ENCODE results near the gene FTH1.

FTH1 gene

GRCh38 chr11:61922539-61922938 is 44.9 kb downstream of the FTH1 start:
- ChIA-PET CTCF (interaction anchor here (1.4 to 2.7 kb wide), 2 partner anchors 24 to 25 kb away, joined by 5 to 9 read pairs; no protein-coding TSS in a partner anchor), POLR2A (interaction anchor here (1.3 kb wide), 1 partner anchor 18 kb away, joined by 3 read pairs; no protein-coding TSS in a partner anchor)

GRCh38 chr11:61921446-61921845 is 46.0 kb downstream of the FTH1 start:
- no peak for DNase-seq (ENCODE audit: extremely low spot score)
- ChIA-PET CTCF (no interaction called here), POLR2A (no interaction called here)

More at GRCh38 chr11:61922539-61922938, 44.9 kb downstream of the FTH1 start:
- TF ChIP-seq CTBP1 (IDR thresholded peaks at IDR 0.05; ENCODE audit: borderline replicate concordance) (no peak), TARDBP (IDR thresholded peaks at IDR 0.05) (no peak), FOXA1 (IDR thresholded peaks at IDR 0.05) (no peak), ARNT (IDR thresholded peaks at IDR 0.05) (no peak), PKNOX1 (IDR thresholded peaks at IDR 0.05) (no peak), ELF4 (IDR thresholded peaks at IDR 0.05) (no peak), L3MBTL2 (conservative IDR thresholded peaks at IDR 0.05) (no peak), NFRKB (IDR thresholded peaks at IDR 0.05) (no peak), BHLHE40 (IDR thresholded peaks at IDR 0.05; ENCODE audit: borderline replicate concordance) (no peak), HDGF (IDR thresholded peaks at IDR 0.05; ENCODE audit: borderline replicate concordance) (no peak), SP1 (IDR thresholded peaks at IDR 0.05) (no peak), SUZ12 (IDR thresholded peaks at IDR 0.05) (no peak), FOXK2 (IDR thresholded peaks at IDR 0.05) (no peak)
- no peak for DNase-seq (ENCODE audit: extremely low spot score)

GRCh38 chr11:61919705-61920631 is 47.5 kb downstream of the FTH1 start:
- POLR2A ChIA-PET: no interaction called here
- no peak for DNase-seq (ENCODE audit: extremely low spot score)
- CTCF ChIA-PET: interaction anchor here (0.6 to 1.5 kb wide), 2 partner anchors 28 to 363 kb away, joined by 3 read pairs; no protein-coding TSS in a partner anchor
- TF ChIP-seq PKNOX1 (IDR thresholded peaks at IDR 0.05): no peak
- TF ChIP-seq TARDBP (IDR thresholded peaks at IDR 0.05): no peak
- no peak for TF ChIP-seq LEF1 (IDR thresholded peaks at IDR 0.05; ENCODE audit: borderline replicate concordance)

More at GRCh38 chr11:61921446-61921845, 46.0 kb downstream of the FTH1 start:
- TF ChIP-seq ARNT (IDR thresholded peaks at IDR 0.05) (no peak), TARDBP (IDR thresholded peaks at IDR 0.05) (no peak), FOXA1 (IDR thresholded peaks at IDR 0.05) (no peak), SUZ12 (IDR thresholded peaks at IDR 0.05) (no peak), ZNF384 (IDR thresholded peaks at IDR 0.05) (no peak), LEF1 (IDR thresholded peaks at IDR 0.05; ENCODE audit: borderline replicate concordance) (no peak), L3MBTL2 (conservative IDR thresholded peaks at IDR 0.05) (no peak), FOXK2 (IDR thresholded peaks at IDR 0.05) (no peak), BHLHE40 (IDR thresholded peaks at IDR 0.05; ENCODE audit: borderline replicate concordance) (no peak), HDGF (IDR thresholded peaks at IDR 0.05; ENCODE audit: borderline replicate concordance) (no peak), ELF4 (IDR thresholded peaks at IDR 0.05) (no peak), PKNOX1 (IDR thresholded peaks at IDR 0.05) (no peak), SP1 (IDR thresholded peaks at IDR 0.05) (no peak)

- TF ChIP-seq SP1 (IDR thresholded peaks at IDR 0.05) (no peak), ARNT (IDR thresholded peaks at IDR 0.05) (no peak), L3MBTL2 (conservative IDR thresholded peaks at IDR 0.05) (no peak), FOXA1 (IDR thresholded peaks at IDR 0.05) (no peak), ELF4 (IDR thresholded peaks at IDR 0.05) (no peak), TARDBP (IDR thresholded peaks at IDR 0.05) (no peak), BHLHE40 (IDR thresholded peaks at IDR 0.05; ENCODE audit: borderline replicate concordance) (no peak), HDGF (IDR thresholded peaks at IDR 0.05; ENCODE audit: borderline replicate concordance) (no peak), FOXK2 (IDR thresholded peaks at IDR 0.05) (no peak), ZNF384 (IDR thresholded peaks at IDR 0.05) (no peak), NFRKB (IDR thresholded peaks at IDR 0.05) (no peak), SUZ12 (IDR thresholded peaks at IDR 0.05) (no peak), LEF1 (IDR thresholded peaks at IDR 0.05; ENCODE audit: borderline replicate concordance) (no peak), CTBP1 (IDR thresholded peaks at IDR 0.05; ENCODE audit: borderline replicate concordance) (no peak), FOXM1 (IDR thresholded peaks at IDR 0.05; ENCODE audit: borderline replicate concordance) (no peak), PKNOX1 (IDR thresholded peaks at IDR 0.05) (no peak)
- ChIA-PET CTCF (interaction anchor here (1.5 kb wide), 1 partner anchor 29 kb away, joined by 3 read pairs; no protein-coding TSS in a partner anchor), POLR2A (interaction anchor here (0.5 kb wide), 1 partner anchor 272 kb away, joined by 3 read pairs; no protein-coding TSS in a partner anchor)
- no peak for DNase-seq (ENCODE audit: extremely low spot score)
Measured at GRCh38 chr11:61918938-61919704, 48.3 kb downstream of the FTH1 start.

Measured in HEK293T (cell line).